A549 (cell line): ENCODE results near the gene GUCY1A1. TPM values are rescaled to one million over a fixed set of nuclear protein-coding genes. Genes with fewer than 3 reads are reported as not detected.

ENCODE experiments used
- ATAC-seq, 2 experiments: fragments of 200-7000 bp in 1 of 2; fragments of >200 bp in 1 of 2; cut with Nextera tagmentation in 1 of 2; cut with Tn5 transposase in 1 of 2; 3 replicates each; pipeline versions ENCODE4 v1.8.0 to v1.9.1; 2018 to 2020; ENCODE audit warnings: mild to moderate bottlenecking in 1 of 2, moderate library complexity in 1 of 2
- CTCF ChIA-PET: fragments of 300-600 bp; sonication (Branson Sonifier 250); formaldehyde crosslinking; extraction: SDS; loops from one replicate; lab custom pipeline; 2021; ENCODE audit warnings: antibody characterized with exemption, inconsistent platforms; lab: Yijun Ruan, JAX
- POLR2A ChIA-PET: fragments of 350-600 bp; formaldehyde crosslinking; extraction: SDS; loops from one replicate; lab custom pipeline; 2021; ENCODE audit warnings: antibody characterized with exemption, inconsistent platforms; lab: Yijun Ruan, JAX
- DNase-seq, 2 experiments: peaks; one replicate each; pipeline versions ENCODE4 v3.0.0 to v3.0.0-alpha.2; 2011 to 2016; ENCODE audit warnings: low read depth in 1 of 2, low spot score in 1 of 2
- FAIRE-seq: peaks from 2 replicates; lab custom pipeline; 2011; peaks lifted over from hg19 to GRCh38; lab: Jason Lieb, UNC
- H3K27ac ChIP-seq, 2 experiments: fragments of >200 bp; sonication (Bioruptor Twin); formaldehyde crosslinking; 3 replicates each; pipeline ENCODE4 v1.5.1; 2016 to 2017
- H3K4me1 ChIP-seq: fragments of >200 bp; sonication (Bioruptor Twin); formaldehyde crosslinking; 3 replicates; pipeline ENCODE4 v1.6.1; 2016
- H3K4me2 ChIP-seq: fragments of >200 bp; sonication (Bioruptor Twin); formaldehyde crosslinking; 3 replicates; pipeline ENCODE4 v1.6.1; 2016
- H3K4me3 ChIP-seq: fragments of >200 bp; sonication (Bioruptor Twin); formaldehyde crosslinking; 3 replicates; pipeline ENCODE4 v1.5.1; 2016
- H3K9me3 ChIP-seq: fragments of >200 bp; sonication (Bioruptor Twin); formaldehyde crosslinking; 3 replicates; pipeline ENCODE4 v1.6.1; 2016
- CHD4 ChIP-seq: fragments of 200-600 bp; sonication (generic); IDR thresholded peaks from 2 replicates; pipeline ENCODE4 v1.6.1; 2016; ENCODE audit warnings: antibody characterized with exemption, mild to moderate bottlenecking, borderline replicate concordance
- FOSB ChIP-seq: fragments of 250-450 bp; sonication (Bioruptor Pico); IDR thresholded peaks from 2 replicates; pipeline ENCODE4 v1.5.0; 2020; ENCODE audit warnings: mild to moderate bottlenecking, moderate library complexity
- FOXS1 ChIP-seq: fragments of 250-450 bp; sonication (Bioruptor Pico); IDR thresholded peaks from 2 replicates; pipeline ENCODE4 v1.5.0; 2020; ENCODE audit warnings: mild to moderate bottlenecking, moderate library complexity
- HEYL ChIP-seq: fragments of 250-450 bp; sonication (Bioruptor Pico); IDR thresholded peaks from 2 replicates; pipeline ENCODE4 v1.8.0; 2021; ENCODE audit warnings: mild to moderate bottlenecking, moderate library complexity
- HOXB13 ChIP-seq: fragments of 250-450 bp; sonication (Bioruptor Pico); IDR thresholded peaks from 2 replicates; pipeline ENCODE4 v1.5.0; 2020; ENCODE audit warnings: low read depth, mild to moderate bottlenecking, moderate library complexity
- KDM5A ChIP-seq: fragments of 200-600 bp; sonication (generic); IDR thresholded peaks from 2 replicates; pipeline ENCODE4 v1.6.1; 2016; ENCODE audit warnings: antibody characterized with exemption, mild to moderate bottlenecking
- MYC ChIP-seq: IDR thresholded peaks from 2 replicates; pipeline ENCODE4 v1.6.1; 2012; ENCODE audit warnings: mild to moderate bottlenecking, inconsistent platforms, low read length, improper control_type of control experiment, borderline replicate concordance
- NPAS2 ChIP-seq: fragments of 250-450 bp; sonication (Bioruptor Pico); IDR thresholded peaks from 2 replicates; pipeline ENCODE4 v1.8.0; 2022; ENCODE audit warnings: mild to moderate bottlenecking, moderate library complexity, borderline replicate concordance
- PHF8 ChIP-seq: fragments of 200-600 bp; sonication (generic); IDR thresholded peaks from 2 replicates; pipeline ENCODE4 v1.6.1; 2016; ENCODE audit warnings: low read depth, mild to moderate bottlenecking, antibody characterized with exemption, moderate library complexity, borderline replicate concordance
- POLR2AphosphoS2 ChIP-seq: conservative IDR thresholded peaks from 2 replicates; pipeline ENCODE4 v1.6.1; 2012; ENCODE audit warnings: low read length, improper control_type of control experiment, inconsistent platforms
- RAD21 ChIP-seq, 2 experiments: fragments of >200 bp in 1 of 2; sonication (Bioruptor Twin) in 1 of 2; formaldehyde crosslinking in 1 of 2; IDR thresholded peaks in 1 of 2; conservative IDR thresholded peaks in 1 of 2; 2 replicates in 1 of 2; 3 replicates in 1 of 2; pipeline ENCODE4 v1.6.1; 2012 to 2018; ENCODE audit warnings: inconsistent platforms in 1 of 2
- RFX5 ChIP-seq: fragments of 450-650 bp; IDR thresholded peaks from 2 replicates; pipeline ENCODE4 v1.7.1; 2014; ENCODE audit warnings: antibody characterized with exemption, mild to moderate bottlenecking, moderate library complexity
- TFCP2L1 ChIP-seq: fragments of 250-450 bp; sonication (Bioruptor Pico); IDR thresholded peaks from 2 replicates; pipeline ENCODE4 v1.5.0; 2021; ENCODE audit warnings: mild to moderate bottlenecking
- TP53 ChIP-seq: fragments of 250-450 bp; sonication (Bioruptor Pico); IDR thresholded peaks from 2 replicates; pipeline ENCODE4 v1.5.0; 2021; ENCODE audit warnings: mild to moderate bottlenecking, moderate library complexity
- ZC3H11A ChIP-seq: fragments of 450-650 bp; IDR thresholded peaks from 2 replicates; pipeline ENCODE4 v1.6.1; 2014; ENCODE audit warnings: antibody characterized with exemption, mild to moderate bottlenecking
- ZNF302 ChIP-seq: fragments of 250-450 bp; sonication (Bioruptor Pico); IDR thresholded peaks from 2 replicates; pipeline ENCODE4 v1.9.0; 2021; ENCODE audit warnings: inconsistent platforms, mild to moderate bottlenecking, moderate library complexity
- WGBS: methylation state at CpG from one replicate; pipeline ENCODE4 v1.1.6; 2017; ENCODE audit errors: missing lambda C conversion rate; 5-methylcytosine and 5-hydroxymethylcytosine counted together
- polyA plus RNA-seq, 4 experiments: library from polyadenylated mRNA; depleted of rRNA in 3 of 4; stranded (reverse); fragments of >200 nt; fragmentation: RNase III in 1 of 4; extraction: RNeasy Plus Mini Kit Qiagen cat#74134 plus additional on column Dnase treatment in 1 of 4; gene quantifications; 2 replicates in 3 of 4; 3 replicates in 1 of 4; pipeline ENCODE4 v1.2.3, GENCODE V29; 2011 to 2017
- TF ChIP-seq, protein P1 (sequence below): fragments of >200 bp; sonication (Bioruptor Twin); formaldehyde crosslinking; IDR thresholded peaks from 3 replicates; pipeline ENCODE4 v1.5.1; 2016
- TF ChIP-seq, protein P2 (sequence below): fragments of >200 bp; sonication (Bioruptor Twin); formaldehyde crosslinking; IDR thresholded peaks from 3 replicates; pipeline ENCODE4 v1.6.1; 2016
- TF ChIP-seq, protein P3 (sequence below): fragments of 200-600 bp; sonication (generic); IDR thresholded peaks from 2 replicates; pipeline ENCODE4 v1.6.1; 2016; ENCODE audit warnings: antibody characterized with exemption, mild to moderate bottlenecking, moderate library complexity
- TF ChIP-seq, protein P4 (sequence below): fragments of 250-450 bp; sonication (Bioruptor Pico); IDR thresholded peaks from 2 replicates; pipeline ENCODE4 v1.5.0; 2020; ENCODE audit warnings: low read depth, mild to moderate bottlenecking, moderate library complexity
- TF ChIP-seq, protein P5 (sequence below): IDR thresholded peaks from 2 replicates; pipeline ENCODE4 v1.6.1; 2012

Gene GUCY1A1
- polyA plus RNA-seq, 2 of the 4 experiments (the other 2 are of a cell fraction): not detected

DNA sequence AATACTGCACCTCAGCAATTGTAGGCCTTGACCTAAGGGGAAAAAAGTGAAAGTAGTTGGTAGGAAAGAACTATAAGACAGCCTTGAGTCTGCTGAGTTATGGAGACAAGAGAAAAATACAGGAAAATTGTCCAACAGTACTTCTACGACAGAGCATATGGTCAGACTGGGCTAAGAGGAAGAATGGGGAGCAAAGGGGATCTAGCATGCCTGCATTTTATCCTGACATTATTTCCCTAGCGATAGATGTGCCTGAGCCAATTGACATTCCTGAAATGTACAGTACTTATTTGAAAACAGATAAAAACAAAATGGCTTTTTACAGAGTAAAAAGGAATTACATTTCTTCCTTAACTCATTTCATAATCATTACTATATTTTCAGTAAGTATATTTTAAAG lies 22.2 kb downstream of the GUCY1A1 start:
- TF ChIP-seq HEYL (no peak), RAD21 (conservative IDR thresholded peaks at IDR 0.05 in 1 of 2, IDR thresholded peaks at IDR 0.05 in 1 of 2) (no peak), ZNF302 (no peak), ZC3H11A (no peak), TFCP2L1 (CRISPR knock-in tag) (no peak)
- TF ChIP-seq, protein P1, sequence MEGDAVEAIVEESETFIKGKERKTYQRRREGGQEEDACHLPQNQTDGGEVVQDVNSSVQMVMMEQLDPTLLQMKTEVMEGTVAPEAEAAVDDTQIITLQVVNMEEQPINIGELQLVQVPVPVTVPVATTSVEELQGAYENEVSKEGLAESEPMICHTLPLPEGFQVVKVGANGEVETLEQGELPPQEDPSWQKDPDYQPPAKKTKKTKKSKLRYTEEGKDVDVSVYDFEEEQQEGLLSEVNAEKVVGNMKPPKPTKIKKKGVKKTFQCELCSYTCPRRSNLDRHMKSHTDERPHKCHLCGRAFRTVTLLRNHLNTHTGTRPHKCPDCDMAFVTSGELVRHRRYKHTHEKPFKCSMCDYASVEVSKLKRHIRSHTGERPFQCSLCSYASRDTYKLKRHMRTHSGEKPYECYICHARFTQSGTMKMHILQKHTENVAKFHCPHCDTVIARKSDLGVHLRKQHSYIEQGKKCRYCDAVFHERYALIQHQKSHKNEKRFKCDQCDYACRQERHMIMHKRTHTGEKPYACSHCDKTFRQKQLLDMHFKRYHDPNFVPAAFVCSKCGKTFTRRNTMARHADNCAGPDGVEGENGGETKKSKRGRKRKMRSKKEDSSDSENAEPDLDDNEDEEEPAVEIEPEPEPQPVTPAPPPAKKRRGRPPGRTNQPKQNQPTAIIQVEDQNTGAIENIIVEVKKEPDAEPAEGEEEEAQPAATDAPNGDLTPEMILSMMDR: no peak
- TF ChIP-seq, protein P2, sequence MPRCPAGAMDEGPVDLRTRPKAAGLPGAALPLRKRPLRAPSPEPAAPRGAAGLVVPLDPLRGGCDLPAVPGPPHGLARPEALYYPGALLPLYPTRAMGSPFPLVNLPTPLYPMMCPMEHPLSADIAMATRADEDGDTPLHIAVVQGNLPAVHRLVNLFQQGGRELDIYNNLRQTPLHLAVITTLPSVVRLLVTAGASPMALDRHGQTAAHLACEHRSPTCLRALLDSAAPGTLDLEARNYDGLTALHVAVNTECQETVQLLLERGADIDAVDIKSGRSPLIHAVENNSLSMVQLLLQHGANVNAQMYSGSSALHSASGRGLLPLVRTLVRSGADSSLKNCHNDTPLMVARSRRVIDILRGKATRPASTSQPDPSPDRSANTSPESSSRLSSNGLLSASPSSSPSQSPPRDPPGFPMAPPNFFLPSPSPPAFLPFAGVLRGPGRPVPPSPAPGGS: no peak
- TF ChIP-seq, protein P3, sequence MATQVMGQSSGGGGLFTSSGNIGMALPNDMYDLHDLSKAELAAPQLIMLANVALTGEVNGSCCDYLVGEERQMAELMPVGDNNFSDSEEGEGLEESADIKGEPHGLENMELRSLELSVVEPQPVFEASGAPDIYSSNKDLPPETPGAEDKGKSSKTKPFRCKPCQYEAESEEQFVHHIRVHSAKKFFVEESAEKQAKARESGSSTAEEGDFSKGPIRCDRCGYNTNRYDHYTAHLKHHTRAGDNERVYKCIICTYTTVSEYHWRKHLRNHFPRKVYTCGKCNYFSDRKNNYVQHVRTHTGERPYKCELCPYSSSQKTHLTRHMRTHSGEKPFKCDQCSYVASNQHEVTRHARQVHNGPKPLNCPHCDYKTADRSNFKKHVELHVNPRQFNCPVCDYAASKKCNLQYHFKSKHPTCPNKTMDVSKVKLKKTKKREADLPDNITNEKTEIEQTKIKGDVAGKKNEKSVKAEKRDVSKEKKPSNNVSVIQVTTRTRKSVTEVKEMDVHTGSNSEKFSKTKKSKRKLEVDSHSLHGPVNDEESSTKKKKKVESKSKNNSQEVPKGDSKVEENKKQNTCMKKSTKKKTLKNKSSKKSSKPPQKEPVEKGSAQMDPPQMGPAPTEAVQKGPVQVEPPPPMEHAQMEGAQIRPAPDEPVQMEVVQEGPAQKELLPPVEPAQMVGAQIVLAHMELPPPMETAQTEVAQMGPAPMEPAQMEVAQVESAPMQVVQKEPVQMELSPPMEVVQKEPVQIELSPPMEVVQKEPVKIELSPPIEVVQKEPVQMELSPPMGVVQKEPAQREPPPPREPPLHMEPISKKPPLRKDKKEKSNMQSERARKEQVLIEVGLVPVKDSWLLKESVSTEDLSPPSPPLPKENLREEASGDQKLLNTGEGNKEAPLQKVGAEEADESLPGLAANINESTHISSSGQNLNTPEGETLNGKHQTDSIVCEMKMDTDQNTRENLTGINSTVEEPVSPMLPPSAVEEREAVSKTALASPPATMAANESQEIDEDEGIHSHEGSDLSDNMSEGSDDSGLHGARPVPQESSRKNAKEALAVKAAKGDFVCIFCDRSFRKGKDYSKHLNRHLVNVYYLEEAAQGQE: no peak
- TF ChIP-seq, protein P4, sequence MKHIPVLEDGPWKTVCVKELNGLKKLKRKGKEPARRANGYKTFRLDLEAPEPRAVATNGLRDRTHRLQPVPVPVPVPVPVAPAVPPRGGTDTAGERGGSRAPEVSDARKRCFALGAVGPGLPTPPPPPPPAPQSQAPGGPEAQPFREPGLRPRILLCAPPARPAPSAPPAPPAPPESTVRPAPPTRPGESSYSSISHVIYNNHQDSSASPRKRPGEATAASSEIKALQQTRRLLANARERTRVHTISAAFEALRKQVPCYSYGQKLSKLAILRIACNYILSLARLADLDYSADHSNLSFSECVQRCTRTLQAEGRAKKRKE (CRISPR knock-in tag): no peak
- FAIRE-seq (no peak), DNase-seq (no peak), ATAC-seq (no peak)
- 56% methylated on average over 2 of the region's 2 CpGs for WGBS
- Histone ChIP-seq H3K27ac (no peak overlapping the region), H3K4me2 (no peak overlapping the region), H3K4me3 (no peak overlapping the region), H3K9me3 (no peaks in the 10 kb centered on the region), H3K4me1 (no peaks in the 10 kb centered on the region)
- ChIA-PET POLR2A (no interaction called here), CTCF (no interaction called here)

DNA sequence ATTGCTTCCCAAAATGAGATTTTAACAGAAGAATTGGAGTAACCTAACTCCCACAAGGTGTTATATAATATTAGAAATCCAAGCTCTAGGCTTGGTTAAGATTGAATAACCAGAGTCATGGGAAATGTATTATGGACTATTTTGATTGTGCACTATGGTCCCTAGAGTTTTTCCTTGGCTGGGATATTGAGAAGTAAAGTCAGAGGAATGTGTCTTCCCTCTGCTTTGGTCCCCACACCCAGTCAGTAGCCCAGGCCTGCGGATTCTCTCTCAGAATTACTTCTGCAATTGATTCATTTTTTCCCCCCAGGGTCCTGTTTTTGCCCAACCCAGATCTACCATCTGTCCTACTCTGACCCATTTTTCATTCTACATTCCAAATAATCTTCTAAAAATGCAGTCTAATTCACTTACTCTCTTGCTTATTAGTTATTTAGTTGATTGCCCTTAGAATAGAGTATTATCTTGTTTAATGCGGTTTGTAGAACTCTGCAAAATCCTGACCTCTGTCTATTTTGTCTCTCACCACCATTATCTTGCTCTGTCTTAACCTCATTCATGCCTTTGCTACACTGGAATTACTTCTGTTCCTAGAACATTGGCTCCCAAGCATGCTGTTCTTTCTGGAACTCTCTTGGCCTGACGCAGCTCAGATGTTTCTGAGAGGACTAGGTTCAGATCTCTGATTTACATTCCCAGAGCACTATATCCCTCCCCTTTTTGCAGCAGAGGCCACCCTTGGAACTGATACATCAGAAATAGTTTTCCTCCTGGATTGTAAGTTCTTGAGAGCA lies 23.6 kb downstream of the GUCY1A1 start:
- Histone ChIP-seq H3K9me3 (no peaks in the 10 kb centered on the region), H3K4me1 (no peaks in the 10 kb centered on the region), H3K4me2 (no peak overlapping the region), H3K27ac (no peak overlapping the region), H3K4me3 (no peak overlapping the region)
- TF ChIP-seq, protein P5, sequence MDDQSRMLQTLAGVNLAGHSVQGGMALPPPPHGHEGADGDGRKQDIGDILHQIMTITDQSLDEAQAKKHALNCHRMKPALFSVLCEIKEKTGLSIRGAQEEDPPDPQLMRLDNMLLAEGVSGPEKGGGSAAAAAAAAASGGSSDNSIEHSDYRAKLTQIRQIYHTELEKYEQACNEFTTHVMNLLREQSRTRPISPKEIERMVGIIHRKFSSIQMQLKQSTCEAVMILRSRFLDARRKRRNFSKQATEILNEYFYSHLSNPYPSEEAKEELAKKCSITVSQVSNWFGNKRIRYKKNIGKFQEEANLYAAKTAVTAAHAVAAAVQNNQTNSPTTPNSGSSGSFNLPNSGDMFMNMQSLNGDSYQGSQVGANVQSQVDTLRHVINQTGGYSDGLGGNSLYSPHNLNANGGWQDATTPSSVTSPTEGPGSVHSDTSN: no peak
- TF ChIP-seq CHD4 (no peak), HOXB13 (CRISPR knock-in tag) (no peak), ZNF302 (no peak), TP53 (CRISPR knock-in tag) (no peak), FOXS1 (CRISPR knock-in tag) (no peak), PHF8 (no peak), HEYL (no peak), FOSB (CRISPR knock-in tag) (no peak), MYC (no peak), NPAS2 (CRISPR knock-in tag) (no peak), RFX5 (no peak), KDM5A (no peak), POLR2AphosphoS2 (no peak), ZC3H11A (no peak), TFCP2L1 (CRISPR knock-in tag) (no peak)
- no peak for DNase-seq
- 46% methylated on average over 3 of the region's 3 CpGs for WGBS
- POLR2A ChIA-PET: no interaction called here
- CTCF ChIA-PET: no interaction called here
- FAIRE-seq: no peak
- ATAC-seq: no peak
